AG09309 (cell line): ENCODE results near the gene FIGN.

Experiments used
- DNase-seq: peaks from one replicate; pipeline ENCODE4 v3.0.0-alpha.2; 2010; ENCODE audit warnings: low read depth
- H3K4me3 ChIP-seq: 2 replicates; pipeline ENCODE4 v1.5.1; 2011; ENCODE audit warnings: mild to moderate bottlenecking, low read depth, low read length, moderate library complexity; ENCODE audit not compliant: control insufficient read depth
- TF ChIP-seq, protein P1 (sequence below): IDR thresholded peaks from 2 replicates; pipeline ENCODE4 v1.5.1; 2011; ENCODE audit warnings: mild to moderate bottlenecking, low read depth, low read length, inconsistent platforms; ENCODE audit not compliant: insufficient read depth, control insufficient read depth; ENCODE audit errors: missing control alignments

The FIGN gene

DNA sequence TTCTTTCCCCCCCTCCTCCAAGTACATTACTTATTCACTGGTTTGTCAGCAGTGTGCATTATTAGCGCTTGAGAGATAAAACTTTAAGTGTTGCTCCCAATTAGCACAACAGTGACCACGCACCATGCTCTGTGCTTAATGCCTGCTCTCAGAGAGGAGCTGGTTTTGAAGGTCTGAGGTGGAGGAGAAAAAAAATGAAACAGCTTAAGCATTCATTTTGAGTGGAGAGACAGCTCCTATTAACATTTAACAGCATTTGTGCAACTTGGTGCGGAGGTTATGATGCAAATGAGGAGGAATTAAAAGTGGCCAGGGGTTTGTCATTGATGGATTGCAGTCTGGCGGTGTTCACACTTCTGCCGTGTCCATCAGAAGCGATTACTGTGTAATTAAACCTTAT, 141.8 kb downstream of the FIGN start:
- TF ChIP-seq, protein P1, sequence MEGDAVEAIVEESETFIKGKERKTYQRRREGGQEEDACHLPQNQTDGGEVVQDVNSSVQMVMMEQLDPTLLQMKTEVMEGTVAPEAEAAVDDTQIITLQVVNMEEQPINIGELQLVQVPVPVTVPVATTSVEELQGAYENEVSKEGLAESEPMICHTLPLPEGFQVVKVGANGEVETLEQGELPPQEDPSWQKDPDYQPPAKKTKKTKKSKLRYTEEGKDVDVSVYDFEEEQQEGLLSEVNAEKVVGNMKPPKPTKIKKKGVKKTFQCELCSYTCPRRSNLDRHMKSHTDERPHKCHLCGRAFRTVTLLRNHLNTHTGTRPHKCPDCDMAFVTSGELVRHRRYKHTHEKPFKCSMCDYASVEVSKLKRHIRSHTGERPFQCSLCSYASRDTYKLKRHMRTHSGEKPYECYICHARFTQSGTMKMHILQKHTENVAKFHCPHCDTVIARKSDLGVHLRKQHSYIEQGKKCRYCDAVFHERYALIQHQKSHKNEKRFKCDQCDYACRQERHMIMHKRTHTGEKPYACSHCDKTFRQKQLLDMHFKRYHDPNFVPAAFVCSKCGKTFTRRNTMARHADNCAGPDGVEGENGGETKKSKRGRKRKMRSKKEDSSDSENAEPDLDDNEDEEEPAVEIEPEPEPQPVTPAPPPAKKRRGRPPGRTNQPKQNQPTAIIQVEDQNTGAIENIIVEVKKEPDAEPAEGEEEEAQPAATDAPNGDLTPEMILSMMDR: no peak
- H3K4me3 ChIP-seq: no peak overlapping the region
- no peak for DNase-seq

DNA sequence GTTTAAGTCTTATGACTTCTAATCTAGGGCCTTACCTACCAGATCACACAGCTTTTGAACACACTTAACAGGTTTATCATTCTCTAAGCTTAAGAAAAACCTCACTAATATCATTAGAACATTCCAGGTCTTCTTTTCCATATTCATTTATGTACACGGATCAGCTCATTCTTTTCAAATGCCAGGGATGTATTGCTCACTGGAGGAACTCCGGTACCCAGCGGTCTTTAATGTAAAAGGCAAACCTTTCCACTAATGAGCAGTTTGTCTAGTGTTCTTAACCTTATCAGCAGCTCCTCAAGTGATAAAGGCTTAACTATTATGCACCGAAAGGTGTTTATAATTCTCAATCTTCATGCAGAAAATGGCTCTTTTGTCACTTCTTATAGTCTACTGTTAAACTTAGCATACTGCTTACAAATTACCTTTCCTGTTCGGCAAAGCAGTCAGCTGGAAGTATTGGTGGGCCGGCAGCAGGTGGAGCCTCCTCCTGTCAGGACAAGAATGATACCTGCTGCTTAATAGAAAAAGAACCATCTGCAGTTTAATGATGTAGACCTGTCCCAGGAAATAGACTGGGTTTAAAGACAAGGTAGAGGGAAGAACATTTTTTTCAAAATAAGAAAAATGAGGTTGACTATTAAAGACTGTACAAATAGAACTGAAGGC, 142.7 kb downstream of the FIGN start:
- no peak for DNase-seq
- TF ChIP-seq, protein P1: no peak
- no peak overlapping the region for H3K4me3 ChIP-seq

DNA sequence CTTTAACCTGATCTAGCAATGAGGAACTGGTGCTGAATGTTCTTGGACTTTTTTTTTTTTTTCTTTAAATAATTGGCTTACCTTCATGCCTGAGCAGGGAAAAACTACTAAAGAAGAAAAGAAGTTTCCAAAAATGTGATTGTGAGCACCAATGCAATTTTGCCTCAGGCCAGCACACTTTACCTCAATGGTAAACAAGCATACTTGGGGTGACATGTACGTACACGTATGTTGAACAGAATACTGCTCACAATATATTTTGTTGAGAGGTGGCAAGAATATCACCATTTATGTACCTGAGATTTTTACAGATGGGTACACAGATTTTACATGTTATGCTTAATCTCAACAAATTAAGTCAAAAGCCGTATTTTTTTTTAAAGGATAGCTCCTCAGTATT, 144.3 kb downstream of the FIGN start:
- TF ChIP-seq, protein P1: no peak
- no peak for DNase-seq
- no peak overlapping the region for H3K4me3 ChIP-seq

DNA sequence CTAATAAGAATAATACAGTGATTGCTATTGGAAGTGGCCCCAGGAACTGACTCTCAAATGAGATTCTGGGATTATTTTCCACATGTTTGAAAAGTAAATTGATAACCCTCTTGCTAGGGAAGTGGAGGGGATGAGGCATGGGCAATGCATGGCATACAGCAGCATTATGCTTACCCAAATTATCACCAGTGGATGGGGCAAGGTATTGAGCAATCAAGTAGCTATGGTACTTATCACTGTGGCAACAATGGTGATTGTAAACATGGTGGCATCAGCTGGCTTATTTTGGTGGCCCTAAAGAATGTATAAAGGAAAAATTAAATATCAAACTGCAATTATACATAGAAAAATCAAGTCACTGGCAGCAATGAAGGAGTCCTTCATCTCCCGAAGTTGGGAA, 155.1 kb downstream of the FIGN start:
- DNase-seq: no peak
- no peak overlapping the region for H3K4me3 ChIP-seq
- TF ChIP-seq, protein P1: no peak

DNA sequence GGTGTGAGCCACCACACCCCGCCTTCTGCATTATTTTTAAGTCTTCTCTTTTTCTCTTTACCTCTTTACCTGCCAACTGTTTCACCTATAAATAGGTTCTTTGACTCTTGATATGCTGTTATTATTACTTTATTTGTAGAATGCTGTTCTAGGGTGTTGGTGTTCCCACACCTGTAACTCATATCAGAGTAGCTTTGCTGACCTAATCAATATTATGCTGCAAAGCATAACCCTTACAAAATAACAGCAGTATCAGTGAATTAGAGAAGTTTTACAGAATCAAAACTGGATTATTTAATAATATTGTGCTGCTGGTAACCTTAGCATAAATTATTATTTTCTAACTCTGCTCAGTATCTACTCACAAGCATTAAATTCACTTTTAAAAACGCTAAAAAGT, 161.5 kb downstream of the FIGN start:
- H3K4me3 ChIP-seq: no peak overlapping the region
- DNase-seq: no peak
- TF ChIP-seq, protein P1: no peak

DNA sequence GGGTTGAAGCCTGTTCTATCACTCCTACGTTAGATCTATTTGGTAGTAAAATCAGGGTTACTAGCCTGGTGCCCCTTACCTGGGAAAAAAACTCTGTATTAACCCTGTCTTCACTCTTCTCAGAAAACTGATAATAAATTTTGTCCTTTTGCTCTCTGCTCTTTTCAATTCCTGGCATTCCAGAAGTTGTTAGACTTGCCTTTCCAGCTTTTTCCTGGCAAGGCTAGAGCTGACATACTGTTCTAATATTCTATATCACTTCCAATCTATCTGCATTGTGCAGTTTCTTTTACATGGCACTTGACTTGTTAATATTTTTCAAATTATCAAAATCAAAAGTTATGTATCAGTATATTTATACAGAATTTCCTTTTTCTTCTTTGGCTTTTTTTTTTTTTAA, 162.2 kb downstream of the FIGN start:
- H3K4me3 ChIP-seq: no peak overlapping the region
- TF ChIP-seq, protein P1: no peak
- DNase-seq: no peak

DNA sequence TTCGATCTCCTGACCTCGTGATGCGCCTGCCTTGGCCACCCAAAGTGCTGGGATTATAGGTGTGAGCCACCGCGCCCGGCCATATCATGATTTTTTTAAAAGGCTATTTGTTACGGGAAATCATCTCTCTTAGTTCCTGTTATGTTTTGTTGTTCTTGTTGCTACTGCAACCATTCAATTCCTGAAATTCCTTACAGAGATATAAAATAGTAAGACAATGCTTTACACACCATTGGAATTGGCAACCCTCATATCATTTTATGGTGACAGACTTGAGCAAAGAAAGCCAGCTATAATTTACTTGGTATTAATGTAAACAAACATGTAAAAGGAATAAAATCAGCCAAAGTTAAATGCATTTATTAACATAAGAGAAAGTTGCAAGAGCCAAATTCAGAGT, 163.0 kb downstream of the FIGN start:
- H3K4me3 ChIP-seq: no peak overlapping the region
- no peak for DNase-seq
- TF ChIP-seq, protein P1: no peak
